ENCODE measurements around the gene UNC5C.
A peak's percentile ranks its signal among the peaks of the same experiment; 100 is the strongest.

Gene UNC5C

GRCh38 chr4:95304898-95305297 lies 243.9 kb downstream of the UNC5C start:
- no peak overlapping the region for H3K27ac ChIP-seq (ENCODE audit: poor library complexity, severe bottlenecking)
- H3K27me3 ChIP-seq (ENCODE audit: insufficient read depth, poor library complexity, severe bottlenecking) = no peaks in the 10 kb centered on the region
- H3K36me3 ChIP-seq (ENCODE audit: low read depth) = no peaks in the 10 kb centered on the region
- peaks cover 3% of the 10 kb centered on the region for H3K4me1 ChIP-seq (ENCODE audit: insufficient read depth, poor library complexity, severe bottlenecking)
- TF ChIP-seq CTCF (IDR thresholded peaks at IDR 0.05; ENCODE audit: poor library complexity, severe bottlenecking) = no peak
- ATAC-seq (ENCODE audit: low read depth) (peak; percentile 81), DNase-seq (ENCODE audit: low spot score) (no peak)
- H3K9me3 ChIP-seq (ENCODE audit: severe bottlenecking) = no peaks in the 10 kb centered on the region
- H3K4me3 ChIP-seq (ENCODE audit: severe bottlenecking) = no peak overlapping the region

GRCh38 chr4:95300304-95300703 lies 248.5 kb downstream of the UNC5C start:
- Histone ChIP-seq H3K27ac (ENCODE audit: poor library complexity, severe bottlenecking) (no peak overlapping the region), H3K36me3 (ENCODE audit: low read depth) (no peaks in the 10 kb centered on the region), H3K4me3 (ENCODE audit: severe bottlenecking) (no peak overlapping the region), H3K4me1 (ENCODE audit: insufficient read depth, poor library complexity, severe bottlenecking) (peaks cover 2% of the 10 kb centered on the region), H3K27me3 (ENCODE audit: insufficient read depth, poor library complexity, severe bottlenecking) (no peaks in the 10 kb centered on the region), H3K9me3 (ENCODE audit: severe bottlenecking) (no peaks in the 10 kb centered on the region)
- ATAC-seq (ENCODE audit: low read depth) (no peak), DNase-seq (ENCODE audit: low spot score) (no peak)
- TF ChIP-seq CTCF (IDR thresholded peaks at IDR 0.05; ENCODE audit: poor library complexity, severe bottlenecking) = no peak

GRCh38 chr4:95296052-95296451 lies 252.7 kb downstream of the UNC5C start:
- no peaks in the 10 kb centered on the region for H3K9me3 ChIP-seq (ENCODE audit: severe bottlenecking)
- no peak for DNase-seq (ENCODE audit: low spot score)
- H3K27ac ChIP-seq (ENCODE audit: poor library complexity, severe bottlenecking) = no peak overlapping the region
- TF ChIP-seq CTCF (IDR thresholded peaks at IDR 0.05; ENCODE audit: poor library complexity, severe bottlenecking) = no peak
- H3K4me3 ChIP-seq (ENCODE audit: severe bottlenecking) = no peak overlapping the region
- ATAC-seq (ENCODE audit: low read depth) = no peak
- H3K4me1 ChIP-seq (ENCODE audit: insufficient read depth, poor library complexity, severe bottlenecking) = no peaks in the 10 kb centered on the region
- H3K36me3 ChIP-seq (ENCODE audit: low read depth) = no peaks in the 10 kb centered on the region
- H3K27me3 ChIP-seq (ENCODE audit: insufficient read depth, poor library complexity, severe bottlenecking) = no peaks in the 10 kb centered on the region

GRCh38 chr4:95295157-95295556 lies 253.6 kb downstream of the UNC5C start:
- no peak overlapping the region for H3K27ac ChIP-seq (ENCODE audit: poor library complexity, severe bottlenecking)
- no peaks in the 10 kb centered on the region for H3K27me3 ChIP-seq (ENCODE audit: insufficient read depth, poor library complexity, severe bottlenecking)
- no peak overlapping the region for H3K4me3 ChIP-seq (ENCODE audit: severe bottlenecking)
- DNase-seq (ENCODE audit: low spot score) (no peak), ATAC-seq (ENCODE audit: low read depth) (no peak)
- peaks cover 3% of the 10 kb centered on the region for H3K4me1 ChIP-seq (ENCODE audit: insufficient read depth, poor library complexity, severe bottlenecking)
- no peaks in the 10 kb centered on the region for H3K36me3 ChIP-seq (ENCODE audit: low read depth)
- H3K9me3 ChIP-seq (ENCODE audit: severe bottlenecking) = no peaks in the 10 kb centered on the region
- no peak for TF ChIP-seq CTCF (IDR thresholded peaks at IDR 0.05; ENCODE audit: poor library complexity, severe bottlenecking)

- Histone ChIP-seq H3K36me3 (ENCODE audit: low read depth) (no peaks in the 10 kb centered on the region), H3K27me3 (ENCODE audit: insufficient read depth, poor library complexity, severe bottlenecking) (no peaks in the 10 kb centered on the region), H3K9me3 (ENCODE audit: severe bottlenecking) (no peaks in the 10 kb centered on the region), H3K4me1 (ENCODE audit: insufficient read depth, poor library complexity, severe bottlenecking) (peaks cover 7% of the 10 kb centered on the region), H3K4me3 (ENCODE audit: severe bottlenecking) (no peak overlapping the region), H3K27ac (ENCODE audit: poor library complexity, severe bottlenecking) (no peak overlapping the region)
- DNase-seq (ENCODE audit: low spot score) = no peak
- no peak for ATAC-seq (ENCODE audit: low read depth)
- TF ChIP-seq CTCF (IDR thresholded peaks at IDR 0.05; ENCODE audit: poor library complexity, severe bottlenecking) = no peak
Observed at GRCh38 chr4:95294321-95294720, 254.5 kb downstream of the UNC5C start.
